ENCODE results near the gene RRM1. TPM values are rescaled to one million over a fixed set of nuclear protein-coding genes. Genes with fewer than 3 reads are reported as not detected.

The RRM1 gene
- total and polyA plus RNA-seq, 2 donors from 2014 or later: 17.7 to 33.0 TPM

GRCh38 chr11:4178813-4179662 is 84.4 kb downstream of the RRM1 start:
- intact Hi-C loops (cut with DNase I): no loop called here
- no peak for FAIRE-seq

GRCh38 chr11:4180441-4181183 is 86.0 kb downstream of the RRM1 start:
- no peaks in the 10 kb centered on the region for H3K9me3 ChIP-seq (ENCODE audit: control insufficient read depth in 2 of 3, insufficient read depth in 1 of 3, low read length in 3 of 3)
- no peak overlapping the region for H3K9ac ChIP-seq (ENCODE audit: low read length in 3 of 3)
- DNase-seq: no peak
- no peak for TF ChIP-seq CTCF (IDR thresholded peaks at IDR 0.05; ENCODE audit: borderline replicate concordance, extremely low read depth, insufficient read depth)
- no peaks in the 10 kb centered on the region for H3K27me3 ChIP-seq (ENCODE audit: control insufficient read depth, insufficient read depth, low read length)
- intact Hi-C loops (cut with DNase I): no loop called here
- H3K4me1 ChIP-seq (ENCODE audit: control insufficient read depth in 2 of 3, insufficient read depth in 2 of 3, low read depth in 1 of 3, low read length in 3 of 3): no peaks in the 10 kb centered on the region
- FAIRE-seq: no peak
- no peaks in the 10 kb centered on the region for H3K36me3 ChIP-seq (ENCODE audit: control insufficient read depth in 2 of 3, insufficient read depth in 3 of 3, low read length in 3 of 3)
- no peak overlapping the region for H3K4me3 ChIP-seq (ENCODE audit: low read length in 3 of 3)
- H3K27ac ChIP-seq (ENCODE audit: low read depth in 2 of 2, low read length in 2 of 2): no peak overlapping the region

More at GRCh38 chr11:4178813-4179662, 84.4 kb downstream of the RRM1 start:
- Histone ChIP-seq H3K27me3 (ENCODE audit: control insufficient read depth, insufficient read depth, low read length) (no peaks in the 10 kb centered on the region), H3K4me3 (ENCODE audit: low read length in 3 of 3) (no peak overlapping the region), H3K9me3 (ENCODE audit: control insufficient read depth in 2 of 3, insufficient read depth in 1 of 3, low read length in 3 of 3) (no peaks in the 10 kb centered on the region), H3K9ac (ENCODE audit: low read length in 3 of 3) (no peak overlapping the region), H3K27ac (ENCODE audit: low read depth in 2 of 2, low read length in 2 of 2) (no peak overlapping the region), H3K36me3 (ENCODE audit: control insufficient read depth in 2 of 3, insufficient read depth in 3 of 3, low read length in 3 of 3) (no peaks in the 10 kb centered on the region), H3K4me1 (ENCODE audit: control insufficient read depth in 2 of 3, insufficient read depth in 2 of 3, low read depth in 1 of 3, low read length in 3 of 3) (no peaks in the 10 kb centered on the region)
- DNase-seq: no peak
- no peak for TF ChIP-seq CTCF (IDR thresholded peaks at IDR 0.05; ENCODE audit: borderline replicate concordance, extremely low read depth, insufficient read depth)

- no peak overlapping the region for H3K9ac ChIP-seq (ENCODE audit: low read length in 3 of 3)
- H3K27me3 ChIP-seq (ENCODE audit: control insufficient read depth, insufficient read depth, low read length): no peaks in the 10 kb centered on the region
- H3K27ac ChIP-seq (ENCODE audit: low read depth in 2 of 2, low read length in 2 of 2): no peak overlapping the region
- intact Hi-C loops (cut with DNase I): no loop called here
- H3K4me3 ChIP-seq (ENCODE audit: low read length in 3 of 3): no peak overlapping the region
- no peaks in the 10 kb centered on the region for H3K4me1 ChIP-seq (ENCODE audit: control insufficient read depth in 2 of 3, insufficient read depth in 2 of 3, low read depth in 1 of 3, low read length in 3 of 3)
- DNase-seq: peak; percentile 61 to 82 (median 68)
- TF ChIP-seq CTCF (IDR thresholded peaks at IDR 0.05; ENCODE audit: borderline replicate concordance, extremely low read depth, insufficient read depth): peak; percentile 68
- FAIRE-seq: no peak
- no peaks in the 10 kb centered on the region for H3K9me3 ChIP-seq (ENCODE audit: control insufficient read depth in 2 of 3, insufficient read depth in 1 of 3, low read length in 3 of 3)
- no peaks in the 10 kb centered on the region for H3K36me3 ChIP-seq (ENCODE audit: control insufficient read depth in 2 of 3, insufficient read depth in 3 of 3, low read length in 3 of 3)
Measured at GRCh38 chr11:4181782-4182721, 87.5 kb downstream of the RRM1 start.
